A204.1 (cell line): ENCODE measurements around the gene DNMT3B.
"Not testable (repeated sequence)": the region's sequence is repeated elsewhere in the genome, so short reads cannot be mapped to it uniquely, and the experiment has no call there.

Experiments
- FAIRE-seq: peaks from 2 replicates; lab custom pipeline; 2012; peaks lifted over from hg19 to GRCh38; lab: Jason Lieb, UNC

Gene DNMT3B

DNA sequence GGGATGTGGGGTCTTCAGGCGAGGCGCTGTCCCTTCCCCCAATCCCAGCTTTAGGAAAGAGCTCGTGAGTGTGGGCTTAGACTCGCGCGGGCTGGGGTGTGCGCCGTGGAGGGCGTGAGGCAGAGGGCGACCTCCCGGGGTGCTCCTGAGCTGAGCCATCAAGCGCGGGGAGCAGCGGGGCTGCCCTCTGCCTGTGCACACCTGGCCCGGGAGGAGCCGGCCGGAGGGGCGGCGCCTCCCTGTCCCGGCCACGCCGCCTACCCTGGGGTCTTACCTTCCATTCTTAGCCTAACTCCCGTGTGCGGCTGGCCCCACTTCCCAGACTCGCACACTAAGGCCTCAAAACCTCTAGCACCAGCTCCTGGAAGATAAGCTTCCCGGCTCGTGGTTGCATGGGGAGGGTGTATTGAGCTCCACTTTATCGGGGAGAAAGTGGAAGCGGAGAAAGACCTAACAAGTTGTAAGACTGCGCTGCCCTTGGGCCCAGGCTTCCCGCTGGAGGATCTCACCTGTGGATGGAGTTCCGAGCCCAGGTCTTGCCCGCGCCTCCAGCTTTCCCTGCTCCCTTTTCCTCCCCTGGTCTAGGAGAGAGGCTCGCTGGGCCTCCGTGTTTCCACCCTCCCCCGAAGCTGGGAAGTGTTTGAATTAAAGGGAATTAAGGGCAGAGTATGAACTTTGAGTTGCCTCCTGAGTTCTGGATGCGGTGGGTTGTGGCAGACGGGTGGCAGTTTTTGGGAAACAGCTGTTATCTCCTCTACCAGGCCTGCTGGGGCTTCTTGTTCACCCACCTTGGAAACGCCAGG is 1.2 kb downstream of the DNMT3B start:
- no peak for FAIRE-seq

DNA sequence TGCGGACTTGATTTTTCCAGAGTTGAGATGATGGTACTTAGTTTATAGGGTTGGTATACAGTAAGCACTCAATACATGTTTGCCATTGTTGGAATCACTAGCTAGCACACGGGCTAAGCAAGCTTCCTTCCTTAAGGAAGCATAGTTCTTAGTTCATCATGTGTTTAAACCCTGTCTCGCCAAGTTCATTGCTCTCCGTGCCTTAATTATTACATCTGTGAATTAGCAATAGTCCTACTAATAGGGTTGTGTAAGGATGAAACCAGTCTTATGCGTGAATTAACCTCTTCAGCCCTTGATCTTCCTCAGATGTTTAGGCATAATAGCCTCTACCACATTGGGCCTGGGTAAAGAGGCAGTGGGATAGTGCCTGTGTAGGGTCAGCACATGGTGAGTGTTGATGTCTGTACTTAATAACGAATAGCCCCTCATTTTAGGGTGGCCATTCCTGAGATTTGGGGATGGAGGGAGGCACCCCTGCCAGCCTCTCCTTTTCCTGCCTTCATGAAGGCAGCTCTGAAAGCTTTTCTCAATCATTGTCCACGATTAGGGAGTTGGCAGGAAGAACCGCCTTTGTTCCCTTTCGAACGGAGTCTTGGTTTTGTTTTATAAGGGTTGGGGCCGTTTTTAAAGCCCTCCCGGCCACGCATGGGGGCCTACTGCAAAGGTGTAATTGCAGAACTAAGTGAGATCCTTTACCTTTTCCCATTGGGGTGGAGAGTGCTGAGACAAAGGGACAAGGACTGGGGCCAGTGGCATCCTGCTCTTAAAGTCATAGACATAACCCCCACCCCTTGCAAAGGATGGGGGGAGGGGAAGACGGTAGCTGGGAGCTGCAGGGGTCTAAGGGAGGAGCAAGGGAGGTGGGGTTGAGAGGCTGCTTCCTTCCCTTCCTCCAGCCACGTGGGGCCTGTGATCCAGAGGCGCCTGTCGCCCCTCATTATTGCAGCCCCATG is 2.1 kb downstream of the DNMT3B start:
- no peak for FAIRE-seq

DNA sequence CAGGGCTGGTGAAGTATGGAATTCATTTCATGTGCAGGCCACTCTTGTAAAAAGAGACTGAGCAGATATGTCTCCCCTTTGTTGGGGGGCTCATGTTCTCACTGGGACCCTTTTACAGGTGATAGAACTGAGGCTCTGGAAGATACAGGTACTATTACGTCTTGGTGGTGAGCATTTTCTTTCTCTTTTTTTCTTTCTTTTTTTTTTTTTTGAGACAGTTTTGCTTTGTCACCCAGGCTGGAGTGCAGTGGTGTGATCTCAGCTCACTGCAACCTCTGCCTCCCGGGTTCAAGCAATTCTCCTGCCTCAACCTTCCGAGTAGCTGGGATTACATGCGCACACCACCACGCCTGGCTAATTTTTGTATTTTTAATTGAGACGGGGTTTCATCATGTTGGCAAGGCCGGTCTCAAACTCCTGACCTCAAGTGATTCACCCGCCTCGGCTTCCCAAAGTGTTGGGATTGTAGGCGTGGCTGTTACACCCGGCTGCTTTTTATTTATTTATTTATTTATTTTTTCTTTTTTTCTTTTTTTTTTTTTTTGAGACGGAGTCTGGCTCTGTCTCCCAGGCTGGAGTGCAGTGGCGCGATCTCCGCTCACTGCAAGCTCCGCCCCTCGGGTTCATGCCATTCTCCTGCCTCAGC is 3.2 kb downstream of the DNMT3B start:
- FAIRE-seq = not testable (repeated sequence)

DNA sequence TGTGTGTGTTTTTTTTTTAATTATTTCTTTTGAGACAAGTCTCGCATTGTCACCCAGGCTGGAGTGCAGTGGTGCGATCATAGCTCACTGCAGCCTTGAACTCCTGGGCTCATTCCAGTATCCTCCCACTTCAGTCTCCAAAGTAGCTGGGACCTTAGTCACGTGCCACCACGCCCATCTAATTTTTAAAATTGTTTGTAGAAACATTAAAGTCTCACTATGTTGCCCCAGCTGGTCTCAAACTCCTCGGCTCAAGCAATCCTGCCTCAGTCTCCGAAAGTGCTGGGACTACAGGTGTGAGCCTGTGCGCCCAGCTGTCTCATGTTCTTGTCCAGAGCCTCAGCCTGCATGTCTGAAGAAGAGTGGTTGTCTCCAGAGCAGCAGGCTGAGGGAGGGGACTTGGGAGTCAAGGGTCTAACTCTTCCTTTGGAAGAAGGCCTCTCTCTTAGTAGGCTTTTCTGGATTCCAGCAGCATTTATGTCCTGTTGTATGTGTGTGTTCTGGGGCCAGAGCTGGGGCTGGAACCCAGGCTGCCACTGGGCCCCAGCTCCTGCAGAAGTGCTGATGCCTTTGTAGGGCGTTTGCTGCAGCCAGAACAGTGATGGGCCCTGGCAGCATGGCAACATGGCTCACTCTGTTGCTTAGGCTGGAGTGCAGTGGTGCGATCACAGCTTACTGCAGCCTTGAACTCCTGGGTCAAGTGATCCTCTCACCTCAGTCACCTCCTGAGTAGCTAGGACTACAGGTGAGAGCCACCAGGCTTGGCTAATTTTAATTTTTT is 5.4 kb downstream of the DNMT3B start:
- FAIRE-seq = no peak

DNA sequence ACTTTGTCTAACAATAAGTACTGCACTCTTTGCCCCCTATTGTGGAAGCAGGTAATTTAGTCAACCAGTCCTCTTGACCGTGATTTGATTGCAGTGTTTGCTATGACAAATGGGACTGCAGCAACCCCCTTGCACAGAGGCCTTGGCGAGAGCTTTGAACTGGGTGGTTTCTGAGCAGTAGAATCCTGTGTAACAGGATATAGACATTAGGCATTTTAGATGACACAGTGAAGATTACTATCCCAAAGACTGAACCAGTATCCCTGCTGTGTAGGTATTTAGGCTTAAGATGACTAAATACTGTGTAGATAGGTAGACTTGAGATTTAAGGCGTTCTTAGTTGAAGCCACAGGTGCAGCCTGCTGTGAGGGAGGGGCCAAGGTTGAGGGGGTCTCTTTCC is 9.9 kb downstream of the DNMT3B start:
- FAIRE-seq = no peak

DNA sequence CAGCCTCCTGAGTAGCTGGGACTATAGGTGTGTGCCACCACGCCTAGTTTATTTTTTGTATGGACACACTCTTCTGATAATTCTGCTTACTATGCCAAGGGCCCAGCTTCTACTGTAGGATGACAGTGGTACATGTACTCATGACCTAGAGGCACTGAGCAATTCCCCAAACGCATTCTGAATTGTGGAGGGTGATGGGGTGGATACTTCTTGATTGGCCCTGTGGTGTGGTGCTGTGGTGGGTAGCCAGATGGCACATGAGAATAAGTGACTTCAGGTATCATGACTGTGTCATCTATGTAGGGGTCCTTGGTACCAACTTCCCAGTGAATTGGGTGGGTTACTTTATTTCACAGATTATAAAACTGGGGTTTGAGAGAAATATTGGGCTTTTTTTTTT is 11.0 kb downstream of the DNMT3B start:
- no peak for FAIRE-seq

DNA sequence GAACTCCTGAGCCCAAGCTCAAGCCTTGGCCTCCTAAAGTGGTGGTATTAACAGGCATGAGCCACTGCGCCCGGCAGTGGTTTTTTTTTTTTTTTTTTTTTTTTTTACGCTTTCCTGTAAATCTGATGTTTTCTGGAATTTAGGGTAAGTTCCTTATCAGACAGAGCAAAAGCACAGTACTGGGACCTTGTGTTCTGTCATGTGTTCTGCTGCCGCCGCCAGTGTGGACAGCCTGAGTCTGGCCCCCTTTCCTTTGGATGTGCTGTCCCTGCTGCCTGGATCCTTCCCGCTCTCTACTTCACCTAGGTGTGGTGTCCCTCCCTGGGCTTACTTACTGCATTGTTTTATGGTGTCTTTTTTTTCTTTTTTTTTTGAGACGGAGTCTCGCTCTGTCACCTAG is 11.7 kb downstream of the DNMT3B start:
- no peak for FAIRE-seq

DNA sequence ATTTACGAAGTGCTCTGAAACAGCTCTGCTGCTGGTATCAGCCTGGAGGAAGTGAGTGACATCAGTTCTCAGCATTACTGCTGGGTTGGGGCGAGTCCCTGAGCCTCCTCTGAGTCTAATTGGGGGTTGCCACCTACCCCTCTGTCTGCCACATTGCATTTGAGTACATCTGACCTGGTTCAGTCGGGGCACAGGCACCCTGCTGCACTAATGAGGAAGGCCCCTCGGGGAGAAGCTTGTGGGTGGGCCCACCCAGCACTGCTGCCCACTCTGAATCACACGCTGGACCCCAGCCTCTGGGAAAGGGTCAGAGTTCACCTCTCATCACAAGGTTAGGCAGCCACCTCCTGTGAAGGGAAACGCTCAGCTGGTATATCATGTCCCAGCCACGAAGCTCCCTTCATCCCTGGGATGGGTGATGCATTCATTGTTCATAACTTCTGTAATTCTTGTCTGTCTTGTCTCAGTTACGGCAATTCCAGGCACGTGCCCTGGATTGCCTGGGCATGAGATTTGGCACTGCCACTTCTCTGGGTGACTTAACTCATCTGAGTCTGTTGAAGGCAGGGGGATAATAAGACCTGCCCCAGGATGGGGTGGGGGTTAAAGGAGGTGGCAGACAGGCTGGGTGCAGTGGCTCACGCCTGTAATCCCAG is 13.3 kb downstream of the DNMT3B start:
- FAIRE-seq = no peak

DNA sequence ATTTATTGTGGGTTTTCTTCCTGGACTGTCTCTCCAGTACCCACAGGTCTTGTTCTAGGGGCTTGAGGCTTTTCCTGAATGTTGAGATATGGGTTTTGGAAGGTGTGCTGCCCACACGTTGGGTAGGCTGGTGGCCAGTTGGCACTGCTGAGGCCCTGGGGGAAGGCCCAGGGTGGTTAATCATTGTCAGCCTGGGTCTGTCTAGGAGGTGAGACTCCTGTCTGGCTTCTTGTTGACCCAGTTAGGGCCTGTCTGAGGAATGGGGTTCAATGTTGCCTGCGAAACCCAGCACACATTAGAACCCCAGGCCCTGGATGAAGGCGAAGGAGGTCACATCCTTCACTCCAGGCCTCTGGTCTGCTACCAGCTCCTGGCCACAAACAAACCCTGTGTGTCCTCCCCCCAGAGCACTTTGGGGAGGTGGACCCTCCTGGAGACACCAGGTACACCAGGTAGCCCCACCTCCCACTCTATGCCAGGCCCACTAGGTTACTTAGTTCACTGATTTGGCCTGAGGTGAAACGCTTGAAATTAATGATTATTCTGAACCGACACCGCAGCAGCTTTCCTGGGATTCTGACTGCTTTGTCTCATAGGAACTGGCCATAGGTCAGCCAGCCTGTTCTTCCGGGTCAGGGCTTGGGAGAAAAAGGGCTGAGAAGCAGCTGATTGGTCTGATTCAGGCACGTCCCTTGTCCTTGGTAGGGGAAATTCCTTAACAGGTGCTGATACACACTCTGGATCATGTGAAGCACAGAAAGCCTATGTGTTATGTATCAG is 15.2 kb downstream of the DNMT3B start:
- FAIRE-seq = no peak

DNA sequence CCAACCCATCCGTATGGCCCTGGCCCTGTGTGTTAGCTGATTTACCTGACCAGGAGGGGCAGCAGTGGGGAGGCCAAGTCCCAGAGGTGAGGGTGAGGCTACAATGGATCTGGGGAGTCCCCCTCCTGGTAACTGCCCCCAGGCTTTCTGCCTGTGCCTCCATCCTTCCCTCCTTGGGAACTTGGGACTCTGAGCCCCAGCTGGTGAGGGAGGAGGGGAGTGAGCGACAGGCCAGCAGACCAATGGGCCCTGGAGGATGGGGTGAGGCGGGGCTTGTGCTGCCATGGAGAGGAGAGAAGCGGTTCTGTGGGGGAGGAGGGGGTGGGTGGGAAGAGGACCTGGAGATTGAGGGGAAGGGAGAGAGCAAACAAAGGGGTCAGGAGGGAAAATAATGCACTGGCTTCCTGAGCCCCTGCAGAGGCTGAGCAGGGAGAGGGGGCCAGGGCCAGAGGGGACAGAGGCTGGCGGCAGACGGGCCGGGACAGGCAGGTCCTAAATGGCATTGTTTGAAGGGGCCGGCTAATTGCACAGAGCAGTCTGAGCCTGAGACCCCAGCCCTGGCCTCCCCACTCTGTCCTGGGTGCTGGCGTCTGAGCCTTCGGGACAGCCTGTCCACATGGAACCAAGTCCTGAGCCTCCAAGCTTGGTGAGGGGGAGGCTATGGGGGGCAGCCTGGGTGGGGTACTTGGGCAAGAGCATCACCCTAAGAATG is 17.5 kb downstream of the DNMT3B start:
- no peak for FAIRE-seq

DNA sequence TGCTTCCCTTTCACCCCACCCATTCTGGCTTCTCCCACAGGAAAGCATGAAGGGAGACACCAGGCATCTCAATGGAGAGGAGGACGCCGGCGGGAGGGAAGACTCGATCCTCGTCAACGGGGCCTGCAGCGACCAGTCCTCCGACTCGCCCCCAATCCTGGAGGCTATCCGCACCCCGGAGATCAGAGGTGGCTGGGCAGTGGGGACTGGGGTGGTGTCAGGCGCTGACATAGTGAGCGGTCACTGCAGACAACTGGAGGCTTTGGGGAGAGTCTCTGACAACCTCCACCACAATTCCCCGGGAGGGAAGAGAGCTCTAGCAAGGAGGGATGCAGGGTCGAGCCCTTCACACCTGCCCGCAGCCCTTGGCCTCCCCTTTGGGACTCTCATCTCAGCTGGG is 18.1 kb downstream of the DNMT3B start:
- FAIRE-seq = no peak

DNA sequence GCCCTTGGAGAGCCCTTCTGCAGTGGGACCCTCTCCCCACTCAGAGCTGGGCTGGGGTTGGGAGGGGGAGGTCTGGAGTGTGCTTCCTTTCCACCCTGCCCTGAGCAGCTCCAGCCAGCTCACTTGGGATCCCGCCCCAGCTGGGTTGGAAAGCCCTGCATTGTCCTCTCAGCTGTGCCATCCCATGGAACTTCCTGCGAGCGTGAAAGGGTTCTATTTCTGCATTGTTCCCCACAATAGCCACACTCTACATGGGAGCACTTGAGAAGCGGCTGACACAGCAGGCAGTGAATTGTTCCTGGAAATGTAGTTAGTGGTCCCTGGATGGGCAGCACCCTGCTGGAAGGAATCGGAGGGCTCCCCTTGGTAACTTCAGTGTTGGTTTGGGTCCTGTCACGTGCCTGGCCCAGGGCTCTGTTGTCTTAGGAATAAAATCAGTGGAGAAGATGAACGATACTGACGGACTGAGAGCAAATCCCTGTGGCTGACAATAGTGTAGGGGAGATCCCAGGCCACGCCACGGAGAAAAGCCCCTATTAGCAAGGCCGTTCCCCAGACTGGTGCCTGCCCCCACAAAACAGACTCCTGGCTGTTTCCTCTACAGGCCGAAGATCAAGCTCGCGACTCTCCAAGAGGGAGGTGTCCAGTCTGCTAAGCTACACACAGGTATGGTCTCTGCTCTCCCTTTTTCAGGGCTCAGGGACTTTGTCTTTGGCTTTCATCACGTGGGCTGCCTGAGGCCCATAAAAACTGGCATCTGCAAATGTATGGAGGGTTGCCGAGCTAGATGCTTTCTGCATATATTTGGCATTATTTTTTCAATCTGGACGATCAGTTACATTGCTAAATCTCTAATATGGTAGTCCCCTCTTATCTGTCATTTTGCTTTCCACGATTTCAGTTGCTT is 18.8 kb downstream of the DNMT3B start:
- FAIRE-seq = no peak

DNA sequence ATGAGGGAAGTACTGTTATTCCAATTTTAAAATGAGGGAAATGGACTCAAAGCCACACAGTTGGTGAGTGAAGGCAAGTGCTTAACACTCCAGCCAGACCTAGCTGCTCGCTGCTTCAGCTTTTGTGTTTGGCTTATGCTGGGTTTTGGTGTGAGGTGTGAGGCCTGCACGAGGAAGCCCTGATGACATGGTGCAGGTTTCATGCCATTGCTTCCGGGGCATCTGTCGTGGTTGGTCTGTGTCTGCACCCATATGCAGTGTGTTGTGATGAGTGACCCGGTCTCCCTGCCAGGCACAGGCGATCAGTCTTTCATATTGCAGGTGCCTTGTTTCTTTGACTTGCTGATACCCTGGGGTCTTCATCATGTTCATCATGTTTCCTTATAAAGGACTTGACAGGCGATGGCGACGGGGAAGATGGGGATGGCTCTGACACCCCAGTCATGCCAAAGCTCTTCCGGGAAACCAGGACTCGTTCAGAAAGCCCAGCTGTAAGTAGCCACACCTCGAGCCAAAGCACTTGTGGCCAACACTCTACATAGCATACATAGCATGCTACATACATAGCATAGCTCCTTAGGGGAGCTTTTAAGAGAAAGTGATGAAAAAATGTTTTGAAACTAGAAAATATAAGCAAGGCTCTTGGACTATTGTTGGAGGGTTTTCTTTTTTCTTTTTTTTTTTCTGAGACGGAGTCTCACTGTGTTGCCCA is 22.3 kb downstream of the DNMT3B start:
- no peak for FAIRE-seq

DNA sequence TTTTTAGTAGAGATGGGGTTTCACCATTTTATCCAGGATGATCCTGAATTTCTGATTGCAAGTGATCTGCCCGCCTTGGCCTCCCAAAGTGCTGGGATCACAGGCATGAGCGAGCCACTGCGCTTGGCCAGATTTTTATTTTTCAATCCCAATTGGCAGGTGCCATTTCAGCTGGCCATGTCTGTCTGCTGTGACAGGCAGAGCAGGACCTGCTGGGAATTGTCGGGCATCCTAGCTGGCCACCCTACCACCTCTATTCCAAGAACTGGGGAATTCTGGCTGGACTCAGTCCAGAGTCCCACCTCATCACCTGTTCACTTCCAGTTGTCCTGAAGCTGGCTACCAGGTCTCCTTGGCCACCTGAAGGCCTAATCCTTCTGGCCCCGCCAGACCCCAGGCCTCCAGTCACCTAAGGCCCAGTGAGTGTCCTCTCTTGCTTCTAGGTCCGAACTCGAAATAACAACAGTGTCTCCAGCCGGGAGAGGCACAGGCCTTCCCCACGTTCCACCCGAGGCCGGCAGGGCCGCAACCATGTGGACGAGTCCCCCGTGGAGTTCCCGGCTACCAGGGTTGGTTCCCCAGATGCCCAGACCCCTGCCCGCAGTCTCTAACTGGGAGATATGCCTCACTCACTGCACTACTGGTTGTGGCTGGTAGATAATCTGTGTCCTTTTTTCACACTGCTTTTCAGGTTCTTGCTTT is 24.0 kb downstream of the DNMT3B start:
- FAIRE-seq = no peak

DNA sequence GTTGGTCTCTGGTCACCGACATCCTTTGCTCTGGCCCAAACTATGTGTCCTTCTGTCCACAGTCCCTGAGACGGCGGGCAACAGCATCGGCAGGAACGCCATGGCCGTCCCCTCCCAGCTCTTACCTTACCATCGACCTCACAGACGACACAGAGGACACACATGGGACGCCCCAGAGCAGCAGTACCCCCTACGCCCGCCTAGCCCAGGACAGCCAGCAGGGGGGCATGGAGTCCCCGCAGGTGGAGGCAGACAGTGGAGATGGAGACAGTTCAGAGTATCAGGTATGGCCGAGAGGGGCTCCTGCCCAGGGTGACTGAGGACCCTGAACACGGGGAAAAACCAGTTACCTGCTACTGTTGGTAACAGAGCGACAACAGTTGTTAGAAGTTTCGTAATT is 25.0 kb downstream of the DNMT3B start:
- FAIRE-seq = no peak

DNA sequence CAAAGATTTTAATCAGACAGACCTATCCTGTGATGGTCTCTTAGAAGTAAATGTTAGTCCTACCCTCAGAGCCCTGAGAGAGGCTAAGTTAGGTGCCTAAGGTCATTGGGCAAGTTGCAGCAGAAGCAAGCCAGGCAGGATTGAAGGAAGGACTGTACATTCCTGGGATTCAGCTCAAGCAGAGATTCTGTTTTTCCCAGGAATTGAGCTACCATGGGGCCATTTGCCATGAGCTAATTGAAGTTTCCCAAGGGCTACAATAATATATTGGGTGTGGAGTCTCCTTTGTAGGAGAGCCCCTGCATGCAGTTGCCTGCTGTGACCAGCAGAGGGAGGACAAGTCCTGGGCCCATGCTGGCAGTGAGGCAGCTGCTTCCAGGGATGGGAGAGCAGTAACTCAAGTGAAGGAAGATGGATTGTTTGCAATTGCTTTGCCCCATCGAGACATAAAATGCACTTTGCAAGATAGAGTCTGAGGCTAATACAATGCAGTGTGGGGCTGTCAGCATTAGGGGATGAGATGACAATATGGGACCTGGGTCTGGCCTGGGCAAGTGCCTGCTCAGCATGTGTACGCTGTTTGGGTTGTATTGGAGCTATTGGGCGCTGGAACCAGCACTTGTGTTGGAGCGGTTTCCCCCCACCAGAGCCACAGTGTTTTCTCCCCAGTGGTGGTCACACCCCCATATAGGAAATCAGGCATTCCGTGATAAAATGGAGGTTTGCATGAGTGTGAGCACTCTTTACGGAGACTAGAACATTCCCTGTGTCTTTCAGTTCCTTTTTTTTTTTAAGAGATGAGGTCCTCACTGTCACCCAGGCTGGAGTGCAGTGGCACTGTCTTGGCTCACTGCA is 27.9 kb downstream of the DNMT3B start:
- FAIRE-seq = no peak

DNA sequence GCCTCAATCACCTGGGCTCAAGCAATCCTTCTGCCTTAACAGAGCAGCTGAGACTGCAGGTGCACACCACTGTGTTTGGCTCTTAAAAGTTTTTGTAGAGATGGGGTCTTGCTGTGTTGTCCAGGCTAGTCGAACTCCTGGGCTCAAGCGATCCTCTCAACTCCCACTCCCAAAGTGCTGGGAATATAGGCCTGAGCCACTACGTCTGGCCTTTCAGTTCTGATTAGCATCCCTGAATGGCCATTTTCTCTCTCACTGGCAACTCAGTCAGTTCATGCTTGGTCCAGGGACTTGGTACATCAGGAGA is 28.5 kb downstream of the DNMT3B start:
- no peak for FAIRE-seq
